Adrenal gland (tissue), 12 donors: ENCODE data around the gene ACOX3. TPM values are rescaled to one million over a fixed set of nuclear protein-coding genes. Genes with fewer than 3 reads are reported as not detected.

ENCODE experiments used
- DNase-seq, 7 donors: peaks; one replicate each; pipeline ENCODE4 v3.0.0-alpha.2; 2019 to 2020
- H3K27ac ChIP-seq, 5 donors: fragments of 200-600 bp; sonication (generic) in 4 of 5; 1 replicate in 3 of 5; 2 replicates in 2 of 5; pipeline versions ENCODE4 v1.5.1 to v1.8.0; 2016 to 2020; ENCODE audit warnings: mild to moderate bottlenecking in 1 of 5
- H3K27me3 ChIP-seq: fragments of 200-600 bp; 2 replicates; pipeline ENCODE4 v1.8.0; 2021
- H3K36me3 ChIP-seq, 2 donors: fragments of 200-600 bp; replicated peaks in 1 of 2; 1 replicate in 1 of 2; 2 replicates in 1 of 2; pipeline versions ENCODE4 v1.5.1 to v1.8.0; 2018 to 2022
- H3K4me1 ChIP-seq, 2 donors: fragments of 200-600 bp; replicated peaks in 1 of 2; 1 replicate in 1 of 2; 2 replicates in 1 of 2; pipeline versions ENCODE4 v1.5.1 to v1.8.0; 2018 to 2021
- H3K4me3 ChIP-seq, 4 donors: fragments of 200-600 bp; sonication (generic) in 3 of 4; one replicate each; pipeline ENCODE4 v1.5.1; 2016 to 2018
- H3K9me3 ChIP-seq, 3 donors: fragments of 200-600 bp; sonication (generic) in 1 of 3; replicated peaks in 1 of 3; 1 replicate in 2 of 3; 2 replicates in 1 of 3; pipeline versions ENCODE4 v1.5.1 to v1.8.0; 2016 to 2021
- CTCF ChIP-seq, 6 experiments: fragments of 450-650 bp in 4 of 6; fragments of 200-600 bp in 2 of 6; sonication (generic) in 1 of 6; IDR thresholded peaks; 1 replicate in 5 of 6; 2 replicates in 1 of 6; pipeline versions ENCODE4 v1.5.1 to v1.8.0; 2016 to 2021; ENCODE audit warnings: antibody characterized with exemption in 6 of 6, mild to moderate bottlenecking in 2 of 6, moderate library complexity in 1 of 6
- POLR2A ChIP-seq, 2 donors: fragments of 450-650 bp; IDR thresholded peaks; one replicate each; pipeline ENCODE4 v1.6.1; 2017; ENCODE audit warnings: antibody characterized with exemption in 2 of 2, mild to moderate bottlenecking in 2 of 2, moderate library complexity in 1 of 2
- WGBS, 4 donors: extraction: QIAGEN DNeasy Blood & Tissue Kit in 2 of 4; methylation state at CpG; one replicate each; pipeline versions ENCODE4 v1.1.5 to v1.1.7; 2013 to 2017; 5-methylcytosine and 5-hydroxymethylcytosine counted together
- intact Hi-C, 2 donors: fragments of 100-400 bp; cut with DNase I; formaldehyde crosslinking; loops; one replicate each; pipeline versions ENCODE4 v1.14.1 to v1.15.0; 2022 to 2023
- polyA plus RNA-seq, 3 donors: library from polyadenylated mRNA; stranded (reverse); fragments of 200-250 nt in 2 of 3; fragments of 350-450 nt in 1 of 3; fragmentation: Illumina TruSeq in 1 of 3; extraction: RNeasy Lipid Tissue Mini Kit (QIAGEN cat#74804) in 1 of 3; gene quantifications; one replicate each; pipeline ENCODE4 v1.2.3, GENCODE V29; 2013 to 2014
- total RNA-seq, 9 donors: library from RNA; depleted of rRNA in 4 of 9; stranded (reverse); fragments of >200 nt in 4 of 9; fragments of 120-200 nt in 1 of 9; fragmentation: NEBNext Ultra II Directional in 1 of 9; extraction: Animal tissue kit (Norgen Biotek cat#: 25700) in 1 of 9; gene quantifications; one replicate each; pipeline versions ENCODE4 v1.1.0 to v1.2.4, GENCODE V29; 2013 to 2023
- donor health status: healthy with polysubstance abuse.
- donor health status: Bipolar disorder and iron deficiency.
- donor health status: DM: yes; HTN: yes; CAD: no.
- donor health status: DM: no; HTN: no; CAD: no.
- donor health status: DM: no; HTN: no; CAD: no.
- donor health status: DM: yes; HTN: yes; CAD: no.

The ACOX3 gene
- total and polyA plus RNA-seq, 12 donors, result 10.4 to 44.2 (median 26.3) TPM

- 94 to 96% (median 95%) methylated on average over 19 to 22 of the region's 22 CpGs for WGBS, 4 donors
- no peaks in the 10 kb centered on the region for H3K4me1 ChIP-seq
- peaks cover 0 to 11% of the 10 kb centered on the region in 2 donors for H3K36me3 ChIP-seq
- TF ChIP-seq CTCF (IDR thresholded peaks at IDR 0.05) (no peak), POLR2A (IDR thresholded peaks at IDR 0.05) (no peak)
- H3K27ac ChIP-seq, result no peak overlapping the region
- no peaks in the 10 kb centered on the region for H3K27me3 ChIP-seq
- no peak overlapping the region for H3K4me3 ChIP-seq
- no peak for DNase-seq
- intact Hi-C loops, result no loop called here
- no peaks in the 10 kb centered on the region for H3K9me3 ChIP-seq
Observed at GRCh38 chr4:8380511-8381415, 59.8 kb downstream of the ACOX3 start.

- H3K36me3 ChIP-seq, result peaks cover 0 to 11% of the 10 kb centered on the region in 2 donors
- H3K27me3 ChIP-seq, result no peaks in the 10 kb centered on the region
- no peaks in the 10 kb centered on the region for H3K4me1 ChIP-seq
- no peak overlapping the region for H3K4me3 ChIP-seq
- no peaks in the 10 kb centered on the region for H3K9me3 ChIP-seq
- intact Hi-C loops, result no loop called here
- DNase-seq, result no peak
- 84 to 100% (median 94%) methylated on average over 6 of the region's 6 CpGs for WGBS, 4 donors
- TF ChIP-seq POLR2A (IDR thresholded peaks at IDR 0.05) (no peak), CTCF (IDR thresholded peaks at IDR 0.05) (no peak)
- no peak overlapping the region for H3K27ac ChIP-seq
Observed at GRCh38 chr4:8379771-8380170, 60.8 kb downstream of the ACOX3 start.

- no peak for DNase-seq
- H3K9me3 ChIP-seq, result no peaks in the 10 kb centered on the region
- no peaks in the 10 kb centered on the region for H3K4me1 ChIP-seq
- no peak overlapping the region for H3K27ac ChIP-seq
- no peak overlapping the region for H3K4me3 ChIP-seq
- TF ChIP-seq POLR2A (IDR thresholded peaks at IDR 0.05) (no peak), CTCF (IDR thresholded peaks at IDR 0.05) (no peak)
- 89 to 100% (median 94%) methylated on average over 2 to 12 of the region's 12 CpGs for WGBS, 4 donors
- no peaks in the 10 kb centered on the region for H3K27me3 ChIP-seq
- H3K36me3 ChIP-seq, result peaks cover 0 to 11% of the 10 kb centered on the region in 2 donors
- intact Hi-C loops, result no loop called here
Observed at GRCh38 chr4:8379281-8379680, 61.2 kb downstream of the ACOX3 start.

GRCh38 chr4:8378776-8379175, 61.7 kb downstream of the ACOX3 start:
- 79 to 93% (median 85%) methylated on average over 8 to 9 of the region's 9 CpGs for WGBS, 4 donors
- Histone ChIP-seq H3K4me1 (no peaks in the 10 kb centered on the region), H3K36me3 (peaks cover 0 to 11% of the 10 kb centered on the region in 2 donors), H3K27me3 (no peaks in the 10 kb centered on the region), H3K4me3 (no peak overlapping the region), H3K9me3 (no peaks in the 10 kb centered on the region), H3K27ac (no peak overlapping the region)
- no peak for DNase-seq
- intact Hi-C loops, result no loop called here
- TF ChIP-seq POLR2A (IDR thresholded peaks at IDR 0.05), result no peak
- TF ChIP-seq CTCF (IDR thresholded peaks at IDR 0.05), result no peak
